B cell (primary cell): ENCODE results near the gene SEMA6D. TPM values are rescaled to one million over a fixed set of nuclear protein-coding genes. Genes with fewer than 3 reads are reported as not detected.

ENCODE experiments used
- ATAC-seq: fragments of 200-7000 bp; cut with Tn5 transposase; one replicate; pipeline ENCODE4 v1.10.0; 2021; ENCODE audit warnings: low read depth, mild to moderate bottlenecking, moderate number of reproducible peaks, moderate library complexity
- CTCF ChIA-PET: fragments of 350-600 bp; sonication (Branson Sonifier 250); formaldehyde crosslinking; loops from one replicate; lab custom pipeline; 2021; ENCODE audit warnings: antibody characterized with exemption, inconsistent platforms; lab: Charles Lee
- POLR2A ChIA-PET: fragments of 350-600 bp; sonication (Branson Sonifier 250); formaldehyde crosslinking; loops from one replicate; lab custom pipeline; 2021; ENCODE audit warnings: antibody characterized with exemption; lab: Charles Lee
- DNase-seq: peaks from one replicate; pipeline ENCODE4 v3.0.0; 2013
- H2AFZ ChIP-seq: 2 replicates; pipeline ENCODE4 v1.6.1; 2012; ENCODE audit warnings: mild to moderate bottlenecking, low read depth, low read length; ENCODE audit not compliant: insufficient read depth, poor library complexity, severe bottlenecking
- H3K27ac ChIP-seq, 2 donors: 1 replicate in 1 of 2; 2 replicates in 1 of 2; pipeline ENCODE4 v1.5.1; 2012 to 2013; ENCODE audit warnings: low read length in 2 of 2, mild to moderate bottlenecking in 2 of 2, moderate library complexity in 1 of 2
- H3K27me3 ChIP-seq, 4 experiments: fragments of 200-600 bp in 1 of 4; sonication (generic) in 1 of 4; replicated peaks in 1 of 4; 1 replicate in 2 of 4; 2 replicates in 2 of 4; pipeline versions ENCODE4 v1.6.1 to v1.7.0; 2013 to 2016; ENCODE audit warnings: low read length in 3 of 4, mild to moderate bottlenecking in 2 of 4, mixed read lengths in 1 of 4, moderate library complexity in 1 of 4; ENCODE audit not compliant: insufficient read depth in 4 of 4, control insufficient read depth in 3 of 4; ENCODE audit errors: control extremely low read depth in 1 of 4
- H3K36me3 ChIP-seq, 2 experiments: replicated peaks in 1 of 2; 1 replicate in 1 of 2; 2 replicates in 1 of 2; pipeline versions ENCODE4 v1.6.1 to v1.7.1; 2013; ENCODE audit warnings: low read length in 1 of 2; ENCODE audit not compliant: insufficient read depth in 2 of 2, control insufficient read depth in 1 of 2; ENCODE audit errors: control extremely low read depth in 1 of 2, extremely low read depth in 1 of 2
- H3K4me1 ChIP-seq, 2 donors: fragments of 200-600 bp in 1 of 2; sonication (generic) in 1 of 2; 1 replicate in 1 of 2; 2 replicates in 1 of 2; pipeline versions ENCODE4 v1.5.1 to v1.6.1; 2013 to 2017; ENCODE audit warnings: low read length in 2 of 2; ENCODE audit not compliant: control insufficient read depth in 2 of 2, insufficient read depth in 2 of 2
- H3K4me2 ChIP-seq: replicated peaks from 2 replicates; pipeline ENCODE3; 2012; ENCODE audit warnings: mild to moderate bottlenecking, low read depth, low read length; ENCODE audit not compliant: poor library complexity, severe bottlenecking
- H3K4me3 ChIP-seq, 5 experiments: fragments of 200-600 bp in 1 of 5; sonication (generic) in 1 of 5; 1 replicate in 3 of 5; 2 replicates in 2 of 5; pipeline versions ENCODE4 v1.5.1 to v1.7.0; 2011 to 2016; ENCODE audit warnings: low read length in 4 of 5, mild to moderate bottlenecking in 4 of 5, low read depth in 2 of 5, control low read depth in 1 of 5, moderate library complexity in 1 of 5; ENCODE audit not compliant: insufficient read depth in 1 of 5; ENCODE audit errors: control extremely low read depth in 1 of 5, extremely low read depth in 1 of 5
- H3K79me2 ChIP-seq: fragments of 200-600 bp; sonication (generic); one replicate; pipeline ENCODE4 v1.6.0; 2016; ENCODE audit warnings: low read length; ENCODE audit not compliant: control insufficient read depth, insufficient read depth
- H3K9ac ChIP-seq: fragments of 200-600 bp; sonication (generic); 2 replicates; pipeline ENCODE4 v1.6.1; 2017; ENCODE audit warnings: mild to moderate bottlenecking, low read length, moderate library complexity
- H3K9me3 ChIP-seq, 3 donors: one replicate each; pipeline versions ENCODE4 v1.6.1 to v1.7.1; 2013; ENCODE audit warnings: low read length in 2 of 3; ENCODE audit not compliant: control insufficient read depth in 2 of 3, insufficient read depth in 1 of 3; ENCODE audit errors: control extremely low read depth in 1 of 3
- H4K20me1 ChIP-seq: 2 replicates; pipeline ENCODE4 v1.6.0; 2012; ENCODE audit warnings: mild to moderate bottlenecking, low read length; ENCODE audit not compliant: insufficient read depth, control insufficient read depth, poor library complexity, severe bottlenecking
- H3K27ac Mint-ChIP-seq: one replicate; pipeline ENCODE4 v1.8.0; 2021; ENCODE audit warnings: mixed read lengths
- H3K27me3 Mint-ChIP-seq: one replicate; pipeline ENCODE4 v1.8.0; 2021; ENCODE audit warnings: mixed read lengths
- H3K4me1 Mint-ChIP-seq: one replicate; pipeline ENCODE4 v1.8.0; 2021; ENCODE audit warnings: mixed read lengths
- H3K4me3 Mint-ChIP-seq: one replicate; pipeline ENCODE4 v1.8.0; 2021; ENCODE audit warnings: mixed read lengths
- H3K9me3 Mint-ChIP-seq: one replicate; pipeline ENCODE4 v1.8.0; 2022; ENCODE audit warnings: mixed read lengths; ENCODE audit not compliant: insufficient read depth
- EZH2 ChIP-seq: IDR thresholded peaks from 2 replicates; pipeline ENCODE4 v1.6.1; 2012; ENCODE audit warnings: borderline replicate concordance, low read depth, mild to moderate bottlenecking, moderate library complexity, low read length; ENCODE audit not compliant: insufficient read depth, poor library complexity, severe bottlenecking
- WGBS: methylation state at CpG from one replicate; pipeline ENCODE4 v1.1.5; 2013; ENCODE audit warnings: missing lambda C conversion rate; ENCODE audit not compliant: insufficient coverage; 5-methylcytosine and 5-hydroxymethylcytosine counted together
- intact Hi-C: fragments of 100-400 bp; cut with micrococcal nuclease; formaldehyde crosslinking; loops from one replicate; pipeline ENCODE4 v1.10.0; 2022
- polyA plus RNA-seq: library from polyadenylated mRNA; depleted of rRNA; stranded (reverse); fragments of >200 nt; gene quantifications from 2 replicates; pipeline ENCODE4 v1.2.3, GENCODE V29; 2012
- total RNA-seq, 2 donors: library from RNA; stranded (reverse); fragments of 120-200 nt in 1 of 2; gene quantifications; 1 replicate in 1 of 2; 2 replicates in 1 of 2; pipeline versions ENCODE4 v1.2.3 to v1.2.4, GENCODE V29; 2013 to 2022
- TF ChIP-seq, protein P1 (sequence below): fragments of 200-600 bp; IDR thresholded peaks from one replicate; pipeline ENCODE4 v1.8.0; 2022; ENCODE audit warnings: antibody characterized with exemption, mild to moderate bottlenecking

SEMA6D gene
- total and polyA plus RNA-seq, 2 donors (not counting 1 experiment from before 2014, with no cell fraction given) = not detected

DNA sequence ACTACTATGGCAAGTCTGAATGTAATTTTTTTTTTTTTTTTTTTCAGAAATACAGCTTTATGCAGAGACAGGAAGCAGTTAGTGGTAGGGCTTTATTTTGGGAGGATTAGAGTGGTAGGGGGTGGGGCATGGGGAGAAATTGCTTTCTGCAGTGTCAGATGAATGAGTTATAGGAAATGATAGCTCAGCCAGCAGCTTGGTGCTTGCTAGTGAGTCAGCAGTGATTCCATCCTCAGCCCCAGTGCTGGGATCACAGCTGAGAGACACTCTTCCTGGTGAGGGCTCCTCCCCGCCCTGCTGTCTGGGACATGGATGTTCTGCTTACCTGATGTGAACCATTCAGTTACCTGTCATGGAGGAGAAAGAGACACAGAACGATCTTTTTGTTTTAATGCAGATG, 39.6 kb downstream of the SEMA6D start:
- H3K4me2 ChIP-seq = no peak overlapping the region
- no peaks in the 10 kb centered on the region for H3K36me3 ChIP-seq
- H4K20me1 ChIP-seq = no peaks in the 10 kb centered on the region
- H2AFZ ChIP-seq = no peak overlapping the region
- no peaks in the 10 kb centered on the region for H3K27me3 ChIP-seq
- ChIA-PET CTCF (no interaction called here), POLR2A (no interaction called here)
- H3K4me3 ChIP-seq = no peak overlapping the region
- H3K9me3 ChIP-seq = peaks cover 3 to 8% (median 4%) of the 10 kb centered on the region in 3 donors
- no peaks in the 10 kb centered on the region for H3K4me1 ChIP-seq
- DNase-seq = no peak
- 90% methylated on average over 2 of the region's 2 CpGs for WGBS
- no peak overlapping the region for H3K9ac ChIP-seq
- H3K27me3 Mint-ChIP-seq = no peaks in the 10 kb centered on the region
- no peaks in the 10 kb centered on the region for H3K79me2 ChIP-seq
- H3K4me1 Mint-ChIP-seq = no peaks in the 10 kb centered on the region
- H3K27ac ChIP-seq = no peak overlapping the region
- H3K27ac Mint-ChIP-seq = no peak overlapping the region
- ATAC-seq = no peak
- no peak overlapping the region for H3K4me3 Mint-ChIP-seq
- peaks cover 6% of the 10 kb centered on the region for H3K9me3 Mint-ChIP-seq
- no peak for TF ChIP-seq EZH2
- TF ChIP-seq, protein P1, sequence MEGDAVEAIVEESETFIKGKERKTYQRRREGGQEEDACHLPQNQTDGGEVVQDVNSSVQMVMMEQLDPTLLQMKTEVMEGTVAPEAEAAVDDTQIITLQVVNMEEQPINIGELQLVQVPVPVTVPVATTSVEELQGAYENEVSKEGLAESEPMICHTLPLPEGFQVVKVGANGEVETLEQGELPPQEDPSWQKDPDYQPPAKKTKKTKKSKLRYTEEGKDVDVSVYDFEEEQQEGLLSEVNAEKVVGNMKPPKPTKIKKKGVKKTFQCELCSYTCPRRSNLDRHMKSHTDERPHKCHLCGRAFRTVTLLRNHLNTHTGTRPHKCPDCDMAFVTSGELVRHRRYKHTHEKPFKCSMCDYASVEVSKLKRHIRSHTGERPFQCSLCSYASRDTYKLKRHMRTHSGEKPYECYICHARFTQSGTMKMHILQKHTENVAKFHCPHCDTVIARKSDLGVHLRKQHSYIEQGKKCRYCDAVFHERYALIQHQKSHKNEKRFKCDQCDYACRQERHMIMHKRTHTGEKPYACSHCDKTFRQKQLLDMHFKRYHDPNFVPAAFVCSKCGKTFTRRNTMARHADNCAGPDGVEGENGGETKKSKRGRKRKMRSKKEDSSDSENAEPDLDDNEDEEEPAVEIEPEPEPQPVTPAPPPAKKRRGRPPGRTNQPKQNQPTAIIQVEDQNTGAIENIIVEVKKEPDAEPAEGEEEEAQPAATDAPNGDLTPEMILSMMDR = no peak
- intact Hi-C loops = no loop called here

DNA sequence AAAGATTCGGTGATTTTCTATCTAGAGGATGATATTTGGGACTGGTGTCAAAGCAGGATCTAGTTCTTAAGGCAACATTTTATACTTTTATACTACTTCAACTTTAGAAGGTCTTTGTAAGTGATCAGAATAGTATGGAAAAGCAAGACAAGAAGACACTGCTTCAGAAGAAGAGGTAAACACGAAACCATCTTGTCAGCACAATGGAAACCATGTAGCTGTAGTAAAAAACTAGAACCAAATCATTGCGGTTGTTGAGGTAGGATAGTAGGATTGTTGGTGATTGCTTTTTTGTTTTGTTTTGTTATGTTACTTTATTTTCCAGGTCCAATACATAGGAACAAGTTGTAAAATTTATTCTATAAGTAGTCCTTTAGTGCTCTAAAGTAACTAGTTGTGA, 40.0 kb downstream of the SEMA6D start:
- no peak overlapping the region for H3K27ac ChIP-seq
- TF ChIP-seq, protein P1 = no peak
- no peak for TF ChIP-seq EZH2
- H2AFZ ChIP-seq = no peak overlapping the region
- CTCF ChIA-PET = no interaction called here
- POLR2A ChIA-PET = no interaction called here
- H3K4me1 ChIP-seq = no peaks in the 10 kb centered on the region
- no peak overlapping the region for H3K27ac Mint-ChIP-seq
- H3K27me3 Mint-ChIP-seq = no peaks in the 10 kb centered on the region
- no peaks in the 10 kb centered on the region for H3K27me3 ChIP-seq
- no peak overlapping the region for H3K9ac ChIP-seq
- H3K4me1 Mint-ChIP-seq = no peaks in the 10 kb centered on the region
- H3K4me3 Mint-ChIP-seq = no peak overlapping the region
- peaks cover 3 to 8% (median 4%) of the 10 kb centered on the region in 3 donors for H3K9me3 ChIP-seq
- no peak overlapping the region for H3K4me3 ChIP-seq
- no peak for DNase-seq
- H4K20me1 ChIP-seq = no peaks in the 10 kb centered on the region
- H3K9me3 Mint-ChIP-seq = peaks cover 6% of the 10 kb centered on the region
- WGBS = 88% methylated on average over 1 of the region's 3 CpGs
- H3K79me2 ChIP-seq = no peaks in the 10 kb centered on the region
- no peak overlapping the region for H3K4me2 ChIP-seq
- ATAC-seq = no peak
- H3K36me3 ChIP-seq = no peaks in the 10 kb centered on the region
- intact Hi-C loops = no loop called here
